ENCODE results near the gene NRXN2.

Gene NRXN2

DNA sequence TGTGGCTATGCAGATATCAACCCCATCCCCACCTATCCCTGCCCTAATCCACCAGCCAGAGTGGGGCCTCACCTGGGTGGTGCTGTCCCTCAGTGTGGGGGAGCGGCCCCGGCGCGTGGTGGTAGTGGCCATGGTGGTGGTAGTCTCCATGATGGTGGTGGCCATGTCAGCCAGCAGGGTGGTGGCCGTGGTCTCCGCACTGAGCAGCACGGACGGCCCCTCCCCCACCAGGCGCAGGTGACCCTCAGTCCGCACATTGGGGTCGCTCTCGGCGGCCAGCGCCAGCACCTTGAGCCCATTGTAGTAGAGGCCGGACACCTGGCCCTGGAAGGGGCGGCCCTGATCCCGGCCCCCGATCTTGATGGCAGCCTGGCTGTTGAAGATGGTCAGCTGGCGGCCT lies 100.3 kb downstream of the NRXN2 start:
- no peaks in the 10 kb centered on the region for H3K79me2 ChIP-seq (ENCODE audit: control insufficient read depth, low read length)
- H3K4me3 ChIP-seq (ENCODE audit: low read length) = no peak overlapping the region
- H3F3A ChIP-seq (ENCODE audit: control insufficient read depth, insufficient read depth) = no peaks in the 10 kb centered on the region
- TF ChIP-seq, protein P1, sequence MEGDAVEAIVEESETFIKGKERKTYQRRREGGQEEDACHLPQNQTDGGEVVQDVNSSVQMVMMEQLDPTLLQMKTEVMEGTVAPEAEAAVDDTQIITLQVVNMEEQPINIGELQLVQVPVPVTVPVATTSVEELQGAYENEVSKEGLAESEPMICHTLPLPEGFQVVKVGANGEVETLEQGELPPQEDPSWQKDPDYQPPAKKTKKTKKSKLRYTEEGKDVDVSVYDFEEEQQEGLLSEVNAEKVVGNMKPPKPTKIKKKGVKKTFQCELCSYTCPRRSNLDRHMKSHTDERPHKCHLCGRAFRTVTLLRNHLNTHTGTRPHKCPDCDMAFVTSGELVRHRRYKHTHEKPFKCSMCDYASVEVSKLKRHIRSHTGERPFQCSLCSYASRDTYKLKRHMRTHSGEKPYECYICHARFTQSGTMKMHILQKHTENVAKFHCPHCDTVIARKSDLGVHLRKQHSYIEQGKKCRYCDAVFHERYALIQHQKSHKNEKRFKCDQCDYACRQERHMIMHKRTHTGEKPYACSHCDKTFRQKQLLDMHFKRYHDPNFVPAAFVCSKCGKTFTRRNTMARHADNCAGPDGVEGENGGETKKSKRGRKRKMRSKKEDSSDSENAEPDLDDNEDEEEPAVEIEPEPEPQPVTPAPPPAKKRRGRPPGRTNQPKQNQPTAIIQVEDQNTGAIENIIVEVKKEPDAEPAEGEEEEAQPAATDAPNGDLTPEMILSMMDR (IDR thresholded peaks at IDR 0.05; ENCODE audit: low read depth, low read length, poor library complexity, severe bottlenecking) = no peak
- TF ChIP-seq EZH2phosphoT487 (IDR thresholded peaks at IDR 0.05; ENCODE audit: borderline replicate concordance, low read length) = no peak
- H3K4me2 ChIP-seq (ENCODE audit: low read length) = no peak overlapping the region
- H3K27ac ChIP-seq (ENCODE audit: low read depth, low read length) = no peak overlapping the region
- peaks cover 23% of the 10 kb centered on the region for H3K4me1 ChIP-seq (ENCODE audit: control insufficient read depth, low read length)
- H3K36me3 ChIP-seq (ENCODE audit: control insufficient read depth, low read length) = no peaks in the 10 kb centered on the region
- H3K9me2 ChIP-seq (replicated peaks; ENCODE audit: control insufficient read depth, low read length) = no peaks in the 10 kb centered on the region
- no peaks in the 10 kb centered on the region for H3K27me3 ChIP-seq (ENCODE audit: control insufficient read depth, low read length)
- H3K9me3 ChIP-seq (ENCODE audit: control insufficient read depth, insufficient read depth, low read length) = no peaks in the 10 kb centered on the region
- 0 out of 2 replicates have a peak, but pooled peaks cover 2% of the 10 kb centered on the region for H4K20me1 ChIP-seq (ENCODE audit: control insufficient read depth, insufficient read depth, low read depth, low read length)

DNA sequence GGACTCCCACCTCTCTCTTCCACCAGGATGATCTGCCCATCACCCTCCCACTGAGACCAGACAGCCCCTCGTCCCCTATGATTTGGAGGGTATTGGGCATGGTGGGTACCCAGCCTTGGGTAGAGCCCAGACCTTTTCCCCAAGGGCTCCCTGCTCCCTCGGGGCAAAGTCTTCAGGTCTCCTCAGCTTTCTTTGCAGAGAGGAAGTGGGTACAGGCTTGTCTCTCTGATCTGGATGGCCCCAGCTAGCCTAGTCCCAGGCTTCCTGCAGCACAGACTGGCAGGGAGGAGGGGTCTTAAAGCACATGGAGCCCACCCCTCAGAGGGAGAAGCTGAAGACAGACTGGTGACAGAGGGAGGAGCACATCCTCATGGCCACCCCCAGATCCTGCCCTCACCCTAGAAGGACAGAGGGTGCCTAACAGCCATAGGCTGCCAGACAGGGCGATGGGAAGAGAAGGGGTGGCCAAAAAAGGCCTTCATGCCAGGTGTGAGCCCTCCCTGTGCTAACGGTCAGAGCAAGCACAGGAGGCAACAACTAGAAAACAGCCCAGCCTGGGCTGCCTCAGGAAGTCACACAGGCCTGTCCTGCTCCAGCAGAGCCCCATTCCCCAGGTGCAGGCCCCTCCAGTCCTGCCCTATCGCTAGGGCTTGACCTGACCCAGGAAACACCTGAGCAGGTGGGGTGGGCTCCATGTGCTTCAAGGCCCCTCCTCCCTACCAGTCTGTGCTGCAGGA lies 101.5 kb downstream of the NRXN2 start:
- H3K4me2 ChIP-seq (ENCODE audit: low read length) = no peak overlapping the region; the same call in 1 of the 2 replicates
- H3F3A ChIP-seq (ENCODE audit: control insufficient read depth, insufficient read depth) = no peaks in the 10 kb centered on the region
- H3K79me2 ChIP-seq (ENCODE audit: control insufficient read depth, low read length) = no peaks in the 10 kb centered on the region
- H3K27me3 ChIP-seq (ENCODE audit: control insufficient read depth, low read length) = no peaks in the 10 kb centered on the region
- no peaks in the 10 kb centered on the region for H3K9me3 ChIP-seq (ENCODE audit: control insufficient read depth, insufficient read depth, low read length)
- H3K27ac ChIP-seq (ENCODE audit: low read depth, low read length) = no peak overlapping the region
- H3K36me3 ChIP-seq (ENCODE audit: control insufficient read depth, low read length) = no peaks in the 10 kb centered on the region
- TF ChIP-seq, protein P1 (IDR thresholded peaks at IDR 0.05; ENCODE audit: low read depth, low read length, poor library complexity, severe bottlenecking) = no peak
- no peak for TF ChIP-seq EZH2phosphoT487 (IDR thresholded peaks at IDR 0.05; ENCODE audit: borderline replicate concordance, low read length)
- H3K9me2 ChIP-seq (replicated peaks; ENCODE audit: control insufficient read depth, low read length) = no peaks in the 10 kb centered on the region
- no peak overlapping the region for H3K4me3 ChIP-seq (ENCODE audit: low read length)
- no peaks in the 10 kb centered on the region for H4K20me1 ChIP-seq (ENCODE audit: control insufficient read depth, insufficient read depth, low read depth, low read length)
- H3K4me1 ChIP-seq (ENCODE audit: control insufficient read depth, low read length) = peaks cover 19% of the 10 kb centered on the region

DNA sequence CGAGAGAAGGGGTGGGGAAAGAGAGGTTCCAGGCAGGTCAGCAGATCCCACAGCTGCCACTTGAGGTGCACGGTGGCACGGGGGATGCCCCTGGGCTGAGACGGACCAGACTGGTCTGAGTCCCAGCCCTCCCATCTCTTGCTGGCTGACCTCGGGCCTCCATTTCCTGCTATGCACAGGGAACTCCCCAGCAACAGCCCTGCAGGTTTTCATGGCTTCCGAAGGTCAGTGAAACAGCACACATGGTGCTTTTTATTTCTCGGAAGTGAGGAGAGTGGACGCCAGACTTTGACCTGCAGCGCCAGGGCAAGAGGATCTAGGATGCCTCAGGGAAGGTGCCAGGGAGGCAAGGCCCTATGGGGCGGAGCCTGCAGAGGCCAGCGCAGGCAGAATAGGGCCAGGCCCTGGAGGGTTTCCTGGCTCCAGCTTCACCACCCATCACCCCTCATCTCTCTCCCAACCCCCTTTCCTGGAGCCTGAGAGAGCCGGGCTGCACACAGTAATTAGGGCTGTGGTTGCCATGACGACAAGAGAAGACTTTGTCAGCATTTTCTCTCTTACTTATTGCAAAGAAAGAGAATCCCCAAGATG lies 102.5 kb downstream of the NRXN2 start:
- H3K9me3 ChIP-seq (ENCODE audit: control insufficient read depth, insufficient read depth, low read length) = no peaks in the 10 kb centered on the region
- no peaks in the 10 kb centered on the region for H3F3A ChIP-seq (ENCODE audit: control insufficient read depth, insufficient read depth)
- H3K36me3 ChIP-seq (ENCODE audit: control insufficient read depth, low read length) = no peaks in the 10 kb centered on the region
- no peak for TF ChIP-seq EZH2phosphoT487 (IDR thresholded peaks at IDR 0.05; ENCODE audit: borderline replicate concordance, low read length)
- TF ChIP-seq, protein P1 (IDR thresholded peaks at IDR 0.05; ENCODE audit: low read depth, low read length, poor library complexity, severe bottlenecking) = no peak
- H3K9me2 ChIP-seq (replicated peaks; ENCODE audit: control insufficient read depth, low read length) = no peaks in the 10 kb centered on the region
- H3K4me1 ChIP-seq (ENCODE audit: control insufficient read depth, low read length) = peaks cover 19% of the 10 kb centered on the region
- H3K27me3 ChIP-seq (ENCODE audit: control insufficient read depth, low read length) = no peaks in the 10 kb centered on the region
- no peaks in the 10 kb centered on the region for H4K20me1 ChIP-seq (ENCODE audit: control insufficient read depth, insufficient read depth, low read depth, low read length)
- no peak overlapping the region for H3K27ac ChIP-seq (ENCODE audit: low read depth, low read length)
- no peak overlapping the region for H3K4me3 ChIP-seq (ENCODE audit: low read length)
- H3K79me2 ChIP-seq (ENCODE audit: control insufficient read depth, low read length) = no peaks in the 10 kb centered on the region
- no peak overlapping the region for H3K4me2 ChIP-seq (ENCODE audit: low read length)
